Stimulated activated naive CD8-positive, alpha-beta T cell treated with anti-CD3 and anti-CD28 coated beads, Interleukin-15, Interleukin-2, amounts not matched to agents 100 ng/mL and 50 ng/mL, for 24 hours (primary cell): ENCODE data around the gene GPR107.

Experiments used
- H3K27ac Mint-ChIP-seq: one replicate; pipeline ENCODE4 v1.8.0; 2021; ENCODE audit warnings: mild to moderate bottlenecking, mixed read lengths
- H3K27me3 Mint-ChIP-seq: one replicate; pipeline ENCODE4 v1.8.0; 2021; ENCODE audit warnings: mixed read lengths
- H3K36me3 Mint-ChIP-seq: one replicate; pipeline ENCODE4 v1.8.0; 2021; ENCODE audit warnings: low read depth, mixed read lengths
- H3K4me1 Mint-ChIP-seq: one replicate; pipeline ENCODE4 v1.8.0; 2021; ENCODE audit warnings: low read depth, mixed read lengths
- H3K4me3 Mint-ChIP-seq: one replicate; pipeline ENCODE4 v1.8.0; 2021; ENCODE audit warnings: mild to moderate bottlenecking, mixed read lengths
- H3K9me3 Mint-ChIP-seq: one replicate; pipeline ENCODE4 v1.8.0; 2021; ENCODE audit warnings: mixed read lengths

The GPR107 gene

GRCh38 chr9:130119519-130120298 is 66.0 kb downstream of the GPR107 start:
- Mint-ChIP-seq H3K4me1 (peaks cover 4% of the 10 kb centered on the region), H3K27ac (no peak overlapping the region), H3K9me3 (no peaks in the 10 kb centered on the region), H3K36me3 (peaks cover 45% of the 10 kb centered on the region), H3K27me3 (no peaks in the 10 kb centered on the region), H3K4me3 (no peak overlapping the region)

GRCh38 chr9:130120299-130120587 is 66.5 kb downstream of the GPR107 start:
- Mint-ChIP-seq H3K27me3 (no peaks in the 10 kb centered on the region), H3K36me3 (peaks cover 40% of the 10 kb centered on the region), H3K9me3 (no peaks in the 10 kb centered on the region), H3K4me3 (no peak overlapping the region), H3K27ac (no peak overlapping the region), H3K4me1 (peaks cover 4% of the 10 kb centered on the region)

GRCh38 chr9:130120832-130121231 is 67.1 kb downstream of the GPR107 start:
- peaks cover 37% of the 10 kb centered on the region for H3K36me3 Mint-ChIP-seq
- peaks cover 4% of the 10 kb centered on the region for H3K4me1 Mint-ChIP-seq
- H3K27ac Mint-ChIP-seq = no peak overlapping the region
- no peak overlapping the region for H3K4me3 Mint-ChIP-seq
- no peaks in the 10 kb centered on the region for H3K9me3 Mint-ChIP-seq
- no peaks in the 10 kb centered on the region for H3K27me3 Mint-ChIP-seq

GRCh38 chr9:130122456-130122855 is 68.8 kb downstream of the GPR107 start:
- Mint-ChIP-seq H3K4me1 (peaks cover 18% of the 10 kb centered on the region), H3K27ac (no peak overlapping the region), H3K9me3 (no peaks in the 10 kb centered on the region), H3K27me3 (no peaks in the 10 kb centered on the region), H3K4me3 (no peak overlapping the region), H3K36me3 (peaks cover 45% of the 10 kb centered on the region)

- Mint-ChIP-seq H3K4me3 (no peak overlapping the region), H3K36me3 (peaks cover 44% of the 10 kb centered on the region), H3K9me3 (no peaks in the 10 kb centered on the region), H3K27ac (no peak overlapping the region), H3K4me1 (peaks cover 32% of the 10 kb centered on the region), H3K27me3 (no peaks in the 10 kb centered on the region)
Observed at GRCh38 chr9:130124085-130124860, 70.6 kb downstream of the GPR107 start.

- Mint-ChIP-seq H3K27me3 (no peaks in the 10 kb centered on the region), H3K36me3 (peaks cover 49% of the 10 kb centered on the region)
Observed at GRCh38 chr9:130126721-130127433, 73.2 kb downstream of the GPR107 start.

GRCh38 chr9:130128251-130128650 is 74.5 kb downstream of the GPR107 start:
- H3K36me3 Mint-ChIP-seq = peaks cover 46% of the 10 kb centered on the region
- H3K4me1 Mint-ChIP-seq = peaks cover 66% of the 10 kb centered on the region
- peak overlapping the region; percentile 99 for H3K27ac Mint-ChIP-seq

More at GRCh38 chr9:130126721-130127433, 73.2 kb downstream of the GPR107 start:
- Mint-ChIP-seq H3K9me3 (no peaks in the 10 kb centered on the region), H3K4me1 (peaks cover 55% of the 10 kb centered on the region), H3K4me3 (no peak overlapping the region), H3K27ac (peak overlapping the region; percentile 24)

GRCh38 chr9:130128733-130129431 is 75.2 kb downstream of the GPR107 start:
- Mint-ChIP-seq H3K4me3 (peak overlapping the region; percentile 83), H3K4me1 (peaks cover 66% of the 10 kb centered on the region), H3K9me3 (no peaks in the 10 kb centered on the region), H3K27ac (peak overlapping the region; percentile 99), H3K36me3 (peaks cover 45% of the 10 kb centered on the region), H3K27me3 (no peaks in the 10 kb centered on the region)

More at GRCh38 chr9:130128251-130128650, 74.5 kb downstream of the GPR107 start:
- Mint-ChIP-seq H3K4me3 (peak overlapping the region; percentile 83), H3K9me3 (no peaks in the 10 kb centered on the region), H3K27me3 (no peaks in the 10 kb centered on the region)

GRCh38 chr9:130129432-130130061 is 75.8 kb downstream of the GPR107 start:
- H3K4me1 Mint-ChIP-seq = peaks cover 67% of the 10 kb centered on the region
- peak overlapping the region; percentile 99 for H3K27ac Mint-ChIP-seq
- H3K9me3 Mint-ChIP-seq = no peaks in the 10 kb centered on the region
- H3K4me3 Mint-ChIP-seq = peak overlapping the region; percentile 83
- H3K36me3 Mint-ChIP-seq = peaks cover 43% of the 10 kb centered on the region
- no peaks in the 10 kb centered on the region for H3K27me3 Mint-ChIP-seq

- H3K27me3 Mint-ChIP-seq = no peaks in the 10 kb centered on the region
- no peak overlapping the region for H3K4me3 Mint-ChIP-seq
- no peak overlapping the region for H3K27ac Mint-ChIP-seq
- peaks cover 56% of the 10 kb centered on the region for H3K36me3 Mint-ChIP-seq
- peaks cover 74% of the 10 kb centered on the region for H3K4me1 Mint-ChIP-seq
- no peaks in the 10 kb centered on the region for H3K9me3 Mint-ChIP-seq
Observed at GRCh38 chr9:130132746-130133145, 79.0 kb downstream of the GPR107 start.

- Mint-ChIP-seq H3K4me3 (no peak overlapping the region), H3K27ac (no peak overlapping the region), H3K36me3 (peaks cover 36% of the 10 kb centered on the region), H3K9me3 (no peaks in the 10 kb centered on the region), H3K27me3 (no peaks in the 10 kb centered on the region), H3K4me1 (peaks cover 79% of the 10 kb centered on the region)
Observed at GRCh38 chr9:130137081-130137640, 83.5 kb downstream of the GPR107 start.

- no peaks in the 10 kb centered on the region for H3K9me3 Mint-ChIP-seq
- peaks cover 78% of the 10 kb centered on the region for H3K4me1 Mint-ChIP-seq
- peaks cover 36% of the 10 kb centered on the region for H3K36me3 Mint-ChIP-seq
- peak overlapping the region; percentile 31 for H3K27ac Mint-ChIP-seq
- no peaks in the 10 kb centered on the region for H3K27me3 Mint-ChIP-seq
- H3K4me3 Mint-ChIP-seq = no peak overlapping the region
Observed at GRCh38 chr9:130137641-130138081, 84.0 kb downstream of the GPR107 start.

- no peaks in the 10 kb centered on the region for H3K9me3 Mint-ChIP-seq
- H3K4me1 Mint-ChIP-seq = peaks cover 76% of the 10 kb centered on the region
- peak overlapping the region; percentile 31 for H3K27ac Mint-ChIP-seq
- no peaks in the 10 kb centered on the region for H3K27me3 Mint-ChIP-seq
- peaks cover 31% of the 10 kb centered on the region for H3K36me3 Mint-ChIP-seq
- no peak overlapping the region for H3K4me3 Mint-ChIP-seq
Observed at GRCh38 chr9:130138171-130138653, 84.5 kb downstream of the GPR107 start.

- Mint-ChIP-seq H3K27ac (peak overlapping the region; percentile 73), H3K4me3 (no peak overlapping the region), H3K4me1 (peaks cover 82% of the 10 kb centered on the region), H3K9me3 (no peaks in the 10 kb centered on the region), H3K27me3 (peaks cover 2% of the 10 kb centered on the region), H3K36me3 (peaks cover 31% of the 10 kb centered on the region)
Observed at GRCh38 chr9:130138791-130139190, 85.1 kb downstream of the GPR107 start.
